IMR-90 (cell line): Measurements from ENCODE around the gene PMF1. TPM values are rescaled to one million over a fixed set of nuclear protein-coding genes. Genes with fewer than 3 reads are reported as not detected.

Experiments
- ATAC-seq: fragments of 200-7000 bp; cut with Tn5 transposase; 2 replicates; pipeline ENCODE4 v1.9.1; 2020; ENCODE audit warnings: low read depth, mild to moderate bottlenecking, moderate library complexity
- BruUV-seq: library from RNA; stranded (reverse); fragments of 400-500 nt; replicated peaks from 2 replicates; lab custom pipeline; 2021; lab: Mats Ljungman, UMichigan
- CTCF ChIA-PET: fragments of 300-600 bp; formaldehyde crosslinking; extraction: SDS; loops from one replicate; lab custom pipeline; 2021; ENCODE audit warnings: antibody characterized with exemption; lab: Yijun Ruan, JAX
- POLR2A ChIA-PET: fragments of 300-600 bp; sonication (Branson Sonifier 250); formaldehyde crosslinking; loops from one replicate; lab custom pipeline; 2022; ENCODE audit warnings: antibody characterized with exemption; ENCODE audit not compliant: unreplicated experiment; lab: Charles Lee
- DNase-seq: peaks from one replicate; pipeline ENCODE4 v3.0.0; 2013
- H2AFZ ChIP-seq: replicated peaks from 2 replicates; pipeline ENCODE3; 2013; ENCODE audit warnings: low read length, mild to moderate bottlenecking; ENCODE audit not compliant: poor library complexity
- H2AK5ac ChIP-seq: 2 replicates; pipeline ENCODE4 v1.6.1; 2013; ENCODE audit warnings: low read depth, low read length, inconsistent platforms
- H2AK9ac ChIP-seq: replicated peaks from 2 replicates; pipeline ENCODE3; 2013; ENCODE audit warnings: mild to moderate bottlenecking, low read depth, low read length, moderate library complexity; ENCODE audit not compliant: poor library complexity
- H2BK120ac ChIP-seq: 2 replicates; pipeline ENCODE4 v1.6.1; 2013; ENCODE audit warnings: low read depth, low read length, inconsistent platforms
- H2BK15ac ChIP-seq: 3 replicates; pipeline ENCODE4 v1.6.1; 2013; ENCODE audit warnings: low read depth, low read length, inconsistent platforms
- H2BK20ac ChIP-seq: 2 replicates; pipeline ENCODE4 v1.6.1; 2013; ENCODE audit warnings: low read depth, mild to moderate bottlenecking, inconsistent platforms, low read length, moderate library complexity
- H2BK5ac ChIP-seq: 2 replicates; pipeline ENCODE4 v1.6.1; 2013; ENCODE audit warnings: mild to moderate bottlenecking, low read depth, low read length, inconsistent platforms; ENCODE audit not compliant: poor library complexity, severe bottlenecking
- H3K14ac ChIP-seq: replicated peaks from 2 replicates; pipeline ENCODE4 v1.6.1; 2013; ENCODE audit warnings: low read depth, low read length, inconsistent platforms
- H3K18ac ChIP-seq: 2 replicates; pipeline ENCODE4 v1.6.1; 2013; ENCODE audit warnings: low read depth, low read length, control low read depth
- H3K23ac ChIP-seq: 2 replicates; pipeline ENCODE4 v1.6.1; 2013; ENCODE audit warnings: low read depth, low read length, inconsistent platforms
- H3K27ac ChIP-seq: 2 replicates; pipeline ENCODE4 v1.5.1; 2013; ENCODE audit warnings: mild to moderate bottlenecking, control low read depth, low read length; ENCODE audit not compliant: insufficient read depth
- H3K27me3 ChIP-seq: 2 replicates; pipeline ENCODE4 v1.6.1; 2013; ENCODE audit warnings: low read length; ENCODE audit not compliant: control insufficient read depth, insufficient read depth
- H3K36me3 ChIP-seq: 2 replicates; pipeline ENCODE4 v1.6.1; 2013; ENCODE audit warnings: low read length, mixed read lengths; ENCODE audit not compliant: control insufficient read depth, insufficient read depth
- H3K4ac ChIP-seq: 2 replicates; pipeline ENCODE4 v1.6.1; 2013; ENCODE audit warnings: low read depth, low read length, inconsistent platforms
- H3K4me1 ChIP-seq: 2 replicates; pipeline ENCODE4 v1.6.1; 2013; ENCODE audit warnings: low read length, mixed read lengths; ENCODE audit not compliant: control insufficient read depth, insufficient read depth
- H3K4me2 ChIP-seq: 2 replicates; pipeline ENCODE4 v1.6.1; 2013; ENCODE audit warnings: low read depth, mild to moderate bottlenecking, control low read depth, low read length, moderate library complexity
- H3K4me3 ChIP-seq: 2 replicates; pipeline ENCODE4 v1.5.1; 2013; ENCODE audit warnings: low read depth, mild to moderate bottlenecking, control low read depth, low read length, moderate library complexity; ENCODE audit not compliant: insufficient read depth
- H3K56ac ChIP-seq: 2 replicates; pipeline ENCODE4 v1.6.1; 2013; ENCODE audit warnings: low read length, inconsistent platforms; ENCODE audit not compliant: insufficient read depth; ENCODE audit errors: extremely low read depth
- H3K79me1 ChIP-seq, 2 experiments: 2 replicates each; pipeline ENCODE4 v1.6.1; 2013; ENCODE audit warnings: low read length in 2 of 2, inconsistent platforms in 1 of 2, low read depth in 1 of 2
- H3K9ac ChIP-seq: 2 replicates; pipeline ENCODE4 v1.6.1; 2013; ENCODE audit warnings: low read depth, low read length, control low read depth
- H3K9me1 ChIP-seq: 2 replicates; pipeline ENCODE4 v1.6.1; 2013; ENCODE audit warnings: low read length, inconsistent platforms; ENCODE audit not compliant: insufficient read depth
- H3K9me3 ChIP-seq: 2 replicates; pipeline ENCODE4 v1.6.1; 2013; ENCODE audit warnings: low read length; ENCODE audit not compliant: control insufficient read depth, insufficient read depth
- H4K20me1 ChIP-seq: 2 replicates; pipeline ENCODE4 v1.6.1; 2013; ENCODE audit warnings: low read length, inconsistent platforms; ENCODE audit not compliant: insufficient read depth
- H4K5ac ChIP-seq: 2 replicates; pipeline ENCODE4 v1.6.1; 2013; ENCODE audit warnings: mild to moderate bottlenecking, low read depth, low read length, control low read depth
- H4K8ac ChIP-seq, 2 experiments: 2 replicates each; pipeline ENCODE4 v1.6.1; 2013; ENCODE audit warnings: low read depth in 2 of 2, low read length in 2 of 2, control low read depth in 1 of 2, inconsistent platforms in 1 of 2
- H4K91ac ChIP-seq: 2 replicates; pipeline ENCODE4 v1.6.1; 2013; ENCODE audit warnings: low read depth, low read length, inconsistent platforms; ENCODE audit not compliant: insufficient read depth
- BHLHE40 ChIP-seq: fragments of 150-350 bp; IDR thresholded peaks from 2 replicates; pipeline ENCODE4 v1.6.1; 2016; ENCODE audit warnings: mild to moderate bottlenecking, low read depth, low read length
- CEBPB ChIP-seq: IDR thresholded peaks from 2 replicates; pipeline ENCODE4 v1.6.1; 2012; ENCODE audit warnings: low read depth, low read length, improper control_type of control experiment
- CHD1 ChIP-seq: IDR thresholded peaks from 2 replicates; pipeline ENCODE4 v1.6.1; 2012; ENCODE audit warnings: low read depth, low read length, improper control_type of control experiment
- ELK1 ChIP-seq: fragments of 150-350 bp; IDR thresholded peaks from 2 replicates; pipeline ENCODE4 v1.6.1; 2016; ENCODE audit warnings: low read depth, mild to moderate bottlenecking, low read length, moderate library complexity, borderline replicate concordance
- MAFK ChIP-seq: IDR thresholded peaks from 2 replicates; pipeline ENCODE4 v1.6.1; 2012; ENCODE audit warnings: low read depth, low read length, improper control_type of control experiment
- MAZ ChIP-seq: IDR thresholded peaks from 2 replicates; pipeline ENCODE4 v1.6.1; 2012; ENCODE audit warnings: low read depth, mild to moderate bottlenecking, low read length, improper control_type of control experiment, moderate library complexity, borderline replicate concordance
- MXI1 ChIP-seq: IDR thresholded peaks from 2 replicates; pipeline ENCODE4 v1.6.1; 2012; ENCODE audit warnings: low read depth, mild to moderate bottlenecking, low read length, moderate library complexity, borderline replicate concordance
- NFE2L2 ChIP-seq: fragments of 150-350 bp; IDR thresholded peaks from 2 replicates; pipeline ENCODE4 v1.6.1; 2016; ENCODE audit warnings: low read depth, mild to moderate bottlenecking, low read length
- POLR2A ChIP-seq: IDR thresholded peaks from 2 replicates; pipeline ENCODE4 v1.6.1; 2012; ENCODE audit warnings: mild to moderate bottlenecking, low read depth, low read length
- RAD21 ChIP-seq: IDR thresholded peaks from 2 replicates; pipeline ENCODE4 v1.6.1; 2012; ENCODE audit warnings: low read length, improper control_type of control experiment
- RCOR1 ChIP-seq: IDR thresholded peaks from 2 replicates; pipeline ENCODE4 v1.6.1; 2012; ENCODE audit warnings: mild to moderate bottlenecking, low read length, improper control_type of control experiment; ENCODE audit not compliant: insufficient replicate concordance
- USF2 ChIP-seq: fragments of 150-350 bp; IDR thresholded peaks from 2 replicates; pipeline ENCODE4 v1.6.1; 2017; ENCODE audit warnings: mild to moderate bottlenecking, antibody characterized with exemption, low read length, low read depth
- WGBS, 2 experiments: methylation state at CpG; one replicate each; pipeline versions ENCODE4 v1.1.5 to v1.1.7; 2013; ENCODE audit warnings: missing lambda C conversion rate in 2 of 2; ENCODE audit not compliant: insufficient read length in 1 of 2; ENCODE audit errors: extremely low coverage in 2 of 2; 5-methylcytosine and 5-hydroxymethylcytosine counted together
- dilution Hi-C: fragments of 300-500 bp; cut with HindIII; formaldehyde crosslinking; loops from one replicate; pipeline ENCODE4 v1.14.3; 2018; ENCODE audit warnings: low sequenced_read_pairs; ENCODE audit not compliant: unreplicated experiment
- in situ Hi-C: fragments of 300-500 bp; cut with MboI; formaldehyde crosslinking; loops from 3 replicates; pipeline ENCODE4 v1.14.3; 2019; ENCODE audit warnings: low sequenced_read_pairs, inconsistent platforms, mixed read lengths
- intact Hi-C: fragments of 100-400 bp; cut with micrococcal nuclease; formaldehyde crosslinking; loops from 2 replicates; pipeline ENCODE4 v1.10.0; 2022
- polyA plus RNA-seq, 3 experiments: library from polyadenylated mRNA; depleted of rRNA; stranded (reverse); fragments of >200 nt; gene quantifications; 2 replicates each; pipeline ENCODE4 v1.2.3, GENCODE V29; 2012; ENCODE audit warnings: low replicate concordance in 1 of 3
- total RNA-seq: library from RNA; depleted of rRNA; stranded (reverse); fragments of >200 nt; gene quantifications from 2 replicates; pipeline ENCODE4 v1.2.3, GENCODE V29; 2012

PMF1 gene
- total and polyA plus RNA-seq, 2 of the 4 experiments (the other 2 are of a cell fraction): 54.8 to 73.4 TPM

- Histone ChIP-seq H3K23ac (no peak overlapping the region), H3K4me2 (no peak overlapping the region), H4K5ac (no peak overlapping the region), H2AK5ac (no peak overlapping the region), H2BK120ac (no peak overlapping the region), H3K14ac (no peak overlapping the region), H3K4me1 (no peaks in the 10 kb centered on the region), H3K18ac (no peak overlapping the region), H2BK5ac (no peak overlapping the region), H3K9me3 (no peaks in the 10 kb centered on the region), H4K20me1 (peaks cover 3% of the 10 kb centered on the region; the same call in 1 of the 2 replicates), H3K9me1 (no peaks in the 10 kb centered on the region), H2AFZ (no peak overlapping the region), H3K56ac (no peak overlapping the region), H3K36me3 (peaks cover 58% of the 10 kb centered on the region), H4K91ac (no peak overlapping the region), H3K9ac (no peak overlapping the region), H3K27me3 (no peaks in the 10 kb centered on the region), H3K27ac (no peak overlapping the region), H2BK20ac (no peak overlapping the region), H3K4ac (no peak overlapping the region), H4K8ac (no peak overlapping the region), H3K4me3 (no peak overlapping the region), H3K79me1 (peaks cover 0 to 8% of the 10 kb centered on the region in 2 experiments; a peak in 2 of 4 replicates), H2BK15ac (no peak overlapping the region), H2AK9ac (no peak overlapping the region)
- POLR2A ChIA-PET: interaction anchor here (0.6 kb wide), 1 partner anchor 262 kb away, joined by 3 read pairs; no protein-coding TSS in a partner anchor
- CTCF ChIA-PET: no interaction called here
- WGBS, 2 experiments: no CpG with 5 or more reads among the region's 3 CpGs
- DNase-seq (no peak), ATAC-seq (no peak)
- dilution Hi-C loops (no loop called here), intact Hi-C loops (no loop called here), in situ Hi-C loops (no loop called here)
- TF ChIP-seq RAD21: no peak
- TF ChIP-seq CEBPB: no peak
- no peak for TF ChIP-seq CHD1
- no peak for TF ChIP-seq MAZ
- no peak for TF ChIP-seq USF2
- no peak for TF ChIP-seq RCOR1
- no peak for TF ChIP-seq POLR2A
- TF ChIP-seq MAFK: no peak
- TF ChIP-seq ELK1: no peak
- TF ChIP-seq NFE2L2: no peak
- TF ChIP-seq BHLHE40: no peak
- no peak for TF ChIP-seq MXI1
- no TSS peak for BruUV-seq
These were observed 38.7 kb downstream of the PMF1 start for GRCh38 chr1:156251527-156251926.
